Epidermal melanocyte (primary cell): Measurements from ENCODE around the gene ATP1A1.

Experiments
- DNase-seq: peaks from one replicate; pipeline ENCODE4 v3.0.0; 2011; ENCODE audit warnings: low spot score; ENCODE audit not compliant: insufficient read length

Gene ATP1A1

DNA sequence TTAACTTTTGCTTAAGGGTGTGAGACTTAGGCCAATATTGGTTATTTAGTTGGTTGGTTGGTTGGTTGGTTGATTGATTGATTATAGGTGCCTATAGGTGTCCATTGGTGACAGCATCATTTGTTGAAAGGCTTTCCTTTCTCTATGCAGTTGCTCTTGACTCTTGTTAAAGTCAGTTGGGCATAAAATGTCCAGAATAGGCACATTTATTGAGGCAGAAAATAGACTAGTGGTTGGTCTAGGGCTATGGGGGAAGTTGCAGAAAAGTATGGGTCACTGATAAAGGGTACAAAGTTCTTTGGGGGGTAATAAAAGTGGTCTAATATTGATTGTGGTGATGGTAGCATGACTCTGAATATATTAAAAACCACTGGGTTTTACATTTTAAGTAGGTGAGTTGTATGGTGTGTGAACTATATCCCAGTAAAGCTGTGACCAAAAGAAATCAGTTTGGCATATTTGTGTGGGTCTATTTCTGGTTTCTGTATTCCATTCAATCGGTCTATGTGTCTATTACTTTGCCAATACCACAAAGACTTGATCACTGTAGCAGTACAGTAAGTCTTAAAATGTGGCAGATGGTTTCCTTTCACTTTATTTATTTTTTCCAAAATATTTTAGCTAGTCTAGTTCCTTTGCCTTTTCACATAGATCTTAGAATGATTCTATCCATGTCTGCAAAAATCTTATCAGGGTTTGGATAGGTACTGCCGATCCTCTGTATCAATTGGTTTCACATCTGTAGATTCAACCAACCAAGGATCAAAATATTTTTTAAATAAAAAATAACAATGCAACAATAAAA lies 63.0 kb downstream of the ATP1A1 start:
- no peak for DNase-seq

DNA sequence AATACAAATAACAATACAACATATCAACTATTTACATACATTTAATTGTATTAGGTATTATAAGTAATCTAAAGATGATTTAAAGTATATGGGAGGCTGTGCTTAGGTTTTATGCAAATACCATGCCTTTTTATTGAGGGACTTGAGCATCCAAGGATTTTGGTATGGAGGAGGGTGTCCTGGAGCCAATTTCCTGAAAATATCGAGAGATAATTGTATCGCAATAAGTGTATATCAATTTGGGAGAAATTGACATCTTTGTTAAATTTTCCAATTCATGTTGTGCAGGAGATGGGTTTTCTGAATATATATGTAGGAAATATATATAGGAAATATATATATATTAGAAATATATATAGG lies 63.5 kb downstream of the ATP1A1 start:
- no peak for DNase-seq

DNA sequence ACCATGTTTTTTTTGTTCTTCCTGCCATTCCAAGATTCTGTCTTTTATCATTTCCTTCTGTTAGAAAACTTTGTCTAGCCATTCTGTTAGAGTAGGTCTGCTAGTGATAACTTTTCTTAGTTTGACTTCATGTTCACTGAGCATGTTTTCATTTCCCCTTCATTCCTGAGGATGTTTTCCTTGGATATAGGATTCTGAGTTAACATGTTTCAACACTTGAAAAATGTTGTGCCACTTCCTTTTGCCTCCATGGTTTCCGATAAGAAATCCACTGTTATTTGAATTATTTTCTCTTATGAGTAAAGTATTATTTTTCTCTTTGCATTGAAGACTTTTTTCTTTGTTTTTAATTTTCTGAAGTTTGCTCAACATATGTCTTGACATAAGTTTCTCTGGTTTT lies 66.7 kb downstream of the ATP1A1 start:
- no peak for DNase-seq

DNA sequence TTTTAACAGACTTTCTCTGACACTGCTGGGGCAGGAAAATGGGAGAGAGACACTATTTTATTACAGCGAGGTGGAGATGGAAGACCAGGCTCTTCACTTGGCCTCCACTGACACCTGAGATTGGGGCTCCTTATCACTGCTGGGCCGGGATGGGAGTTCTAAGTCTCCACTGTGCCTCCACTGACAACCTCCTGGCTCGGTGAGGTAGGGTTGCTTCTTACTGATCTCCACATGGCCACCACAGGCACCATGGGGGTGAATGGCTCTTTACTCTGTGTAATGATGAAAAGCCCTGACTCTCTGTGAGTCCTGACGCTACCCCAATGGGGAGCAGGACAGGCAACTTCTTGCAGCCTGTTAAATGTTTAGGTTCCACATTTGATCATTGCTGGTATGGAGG lies 67.7 kb downstream of the ATP1A1 start:
- DNase-seq, result no peak

DNA sequence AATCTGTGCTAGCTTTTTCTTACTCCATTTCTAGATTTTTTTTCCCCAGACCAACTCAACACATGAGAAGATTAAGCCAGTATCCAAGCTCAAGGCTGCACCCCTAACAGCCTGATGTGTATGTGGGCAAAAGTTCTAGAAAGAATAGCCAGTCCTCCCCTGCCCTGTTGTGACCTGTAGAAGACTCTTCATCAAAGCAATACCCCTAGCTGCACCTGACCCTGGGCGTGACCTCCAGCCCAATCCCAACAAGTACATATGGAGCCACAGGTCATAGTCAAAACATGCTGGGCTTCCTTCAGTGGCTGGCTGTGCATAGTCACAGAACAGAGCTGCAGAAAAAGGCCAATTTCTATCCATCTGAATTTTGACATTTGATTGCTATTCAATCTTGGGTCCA lies 72.5 kb downstream of the ATP1A1 start:
- no peak for DNase-seq

DNA sequence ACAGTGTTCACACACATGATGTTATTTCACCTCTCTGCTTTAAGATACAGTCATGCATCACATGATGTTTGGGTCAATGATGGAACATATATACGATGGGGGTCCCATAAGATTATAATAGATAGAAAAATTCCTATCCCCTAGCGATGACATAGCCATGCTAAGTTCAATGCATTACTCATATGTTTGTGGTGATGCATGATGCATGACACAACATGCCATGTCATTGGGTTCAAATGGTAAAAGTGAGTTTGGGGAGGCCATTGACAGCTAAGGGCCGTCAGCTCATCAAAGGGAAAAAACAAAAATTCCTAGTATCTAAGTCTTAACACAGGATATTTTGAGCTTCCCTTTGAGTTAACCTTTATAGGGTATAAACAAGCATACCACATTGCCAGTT lies 73.6 kb downstream of the ATP1A1 start:
- no peak for DNase-seq

DNA sequence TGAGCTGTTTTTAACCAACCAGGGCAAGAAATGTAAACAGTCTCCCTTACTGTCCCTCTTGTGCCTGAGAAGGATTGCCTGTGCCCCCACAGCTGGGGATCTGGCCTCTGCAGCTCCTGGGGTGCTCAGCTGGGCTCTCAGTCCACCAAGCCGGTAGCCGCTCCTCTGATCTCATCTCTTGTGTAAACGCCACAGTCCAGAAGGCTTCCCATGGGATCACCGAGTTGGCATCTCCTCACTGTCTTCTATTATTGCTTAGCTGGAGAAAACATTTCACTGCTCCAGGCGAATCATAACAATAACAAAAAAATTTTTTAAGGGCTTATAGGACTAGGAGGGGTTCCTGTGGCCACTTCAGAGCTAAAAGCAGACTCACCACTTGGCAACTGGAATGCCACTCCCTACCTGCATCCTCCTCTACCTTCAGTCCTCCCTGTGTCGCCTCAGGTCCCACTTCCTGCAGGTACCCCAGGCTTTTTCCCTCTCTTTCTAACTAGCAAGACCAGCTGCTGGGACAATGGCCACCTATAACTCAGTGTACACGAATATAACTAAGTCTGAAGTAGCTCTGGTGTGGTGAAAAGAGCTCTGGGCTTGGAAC lies 75.8 kb downstream of the ATP1A1 start:
- no peak for DNase-seq

DNA sequence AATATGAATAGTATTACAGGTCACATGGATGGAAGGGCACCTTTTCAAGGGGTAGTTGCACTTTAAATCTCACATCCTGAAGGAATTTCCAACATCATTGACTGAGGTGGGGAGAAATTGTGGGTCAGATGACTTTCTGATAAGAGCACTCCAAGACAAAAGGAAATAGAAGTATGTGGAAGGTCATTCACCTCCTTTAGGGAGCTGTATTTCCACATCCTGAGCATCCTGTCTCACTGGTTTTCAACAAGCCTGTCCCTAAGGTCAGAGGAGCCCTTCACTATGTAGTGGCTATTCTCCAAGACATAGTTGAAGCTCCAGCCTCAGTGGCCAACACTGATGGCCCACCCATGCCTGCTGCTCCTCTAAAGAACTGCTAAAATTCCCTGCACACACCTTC lies 76.5 kb downstream of the ATP1A1 start:
- DNase-seq, result no peak

DNA sequence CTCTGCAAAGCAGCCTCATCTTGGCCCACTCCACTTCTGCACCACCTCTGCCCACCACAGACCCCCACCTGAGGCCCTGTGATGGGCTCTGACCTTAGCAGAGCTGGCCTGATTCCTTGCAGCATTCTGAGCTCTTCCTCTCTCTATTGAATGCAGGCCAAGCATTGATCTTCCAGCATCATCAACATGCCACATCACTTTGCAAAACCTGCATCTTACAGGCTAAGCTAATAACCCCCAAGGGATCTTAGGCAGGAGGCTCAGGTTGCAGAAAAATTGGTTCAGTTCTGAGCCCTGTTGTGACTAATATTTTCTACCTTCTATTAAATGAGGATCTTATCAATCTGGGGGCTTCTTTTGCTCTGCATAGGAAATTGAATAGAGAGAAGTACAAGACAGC lies 78.7 kb downstream of the ATP1A1 start:
- no peak for DNase-seq

DNA sequence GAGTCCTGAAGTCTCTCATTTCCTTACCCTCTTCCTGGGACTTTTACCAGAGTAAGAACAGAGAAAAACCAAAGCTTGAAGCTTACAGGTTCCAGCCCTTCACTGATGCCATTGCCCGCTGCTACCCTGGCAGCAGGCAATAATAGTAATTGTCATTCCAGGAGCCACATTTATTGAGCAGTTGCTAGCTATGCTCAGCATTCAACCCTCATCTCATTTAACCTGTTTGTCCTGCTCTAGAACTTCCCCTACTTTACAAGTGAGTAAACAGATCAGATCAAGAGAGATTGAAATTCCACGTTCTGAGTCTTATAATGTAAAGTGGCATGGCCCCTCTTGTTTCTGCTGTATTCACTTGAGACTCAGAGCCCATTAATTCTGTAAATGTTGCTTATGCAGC lies 80.4 kb downstream of the ATP1A1 start:
- no peak for DNase-seq

DNA sequence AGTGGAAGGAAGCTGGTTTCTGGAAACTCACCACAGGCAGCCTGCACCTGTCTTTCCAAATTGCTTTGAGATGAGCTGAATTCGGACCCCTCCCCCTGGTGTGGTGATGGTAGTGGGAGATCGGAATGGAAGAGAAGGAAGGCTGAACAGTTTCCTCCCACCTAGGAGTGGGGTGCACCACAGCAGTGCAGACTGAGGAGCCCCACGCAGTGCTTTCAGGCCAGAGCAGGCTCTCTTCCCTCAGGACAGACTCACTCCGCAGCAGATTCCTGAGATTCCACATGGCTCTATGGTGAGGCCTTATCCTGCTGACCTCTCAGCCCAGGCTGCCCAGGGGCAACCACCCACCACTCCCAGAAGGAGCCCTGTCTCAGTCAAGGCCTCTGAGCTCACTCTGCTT lies 80.9 kb downstream of the ATP1A1 start:
- DNase-seq, result no peak
